ENCODE results near the gene FKRP. TPM values are rescaled to one million over a fixed set of nuclear protein-coding genes. Genes with fewer than 3 reads are reported as not detected.
A peak's percentile ranks its signal among the peaks of the same experiment; 100 is the strongest.
"Not testable (repeated sequence)": the region's sequence is repeated elsewhere in the genome, so short reads cannot be mapped to it uniquely, and the experiment has no call there.

The FKRP gene
- total RNA-seq, 1 experiment from 2014 or later: 10.6 TPM

DNA sequence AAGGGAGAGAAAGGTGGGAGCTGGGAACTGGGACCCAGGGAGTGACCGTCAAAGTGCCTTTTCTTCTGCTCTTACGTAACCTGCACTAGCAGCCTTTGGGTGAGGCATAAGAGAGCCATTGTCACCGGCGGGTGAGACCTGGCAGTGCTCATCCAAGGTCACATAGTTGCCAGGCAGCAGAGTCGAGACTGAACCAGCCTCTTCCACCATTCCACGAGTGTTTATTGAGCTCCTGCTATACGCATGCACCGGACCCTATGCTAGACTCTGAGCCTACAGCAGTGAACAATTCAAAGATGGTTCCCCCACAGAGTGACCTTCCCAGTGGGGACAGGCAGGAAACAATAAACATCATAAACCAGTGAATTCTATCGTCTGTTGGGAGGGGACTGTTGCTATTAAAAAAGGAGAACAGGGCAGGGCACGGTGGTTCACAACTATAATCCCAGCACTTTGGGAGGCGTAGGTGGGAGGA is 19.0 kb downstream of the FKRP start:
- intact Hi-C loops (cut with micrococcal nuclease; ENCODE audit: unreplicated experiment): no loop called here

DNA sequence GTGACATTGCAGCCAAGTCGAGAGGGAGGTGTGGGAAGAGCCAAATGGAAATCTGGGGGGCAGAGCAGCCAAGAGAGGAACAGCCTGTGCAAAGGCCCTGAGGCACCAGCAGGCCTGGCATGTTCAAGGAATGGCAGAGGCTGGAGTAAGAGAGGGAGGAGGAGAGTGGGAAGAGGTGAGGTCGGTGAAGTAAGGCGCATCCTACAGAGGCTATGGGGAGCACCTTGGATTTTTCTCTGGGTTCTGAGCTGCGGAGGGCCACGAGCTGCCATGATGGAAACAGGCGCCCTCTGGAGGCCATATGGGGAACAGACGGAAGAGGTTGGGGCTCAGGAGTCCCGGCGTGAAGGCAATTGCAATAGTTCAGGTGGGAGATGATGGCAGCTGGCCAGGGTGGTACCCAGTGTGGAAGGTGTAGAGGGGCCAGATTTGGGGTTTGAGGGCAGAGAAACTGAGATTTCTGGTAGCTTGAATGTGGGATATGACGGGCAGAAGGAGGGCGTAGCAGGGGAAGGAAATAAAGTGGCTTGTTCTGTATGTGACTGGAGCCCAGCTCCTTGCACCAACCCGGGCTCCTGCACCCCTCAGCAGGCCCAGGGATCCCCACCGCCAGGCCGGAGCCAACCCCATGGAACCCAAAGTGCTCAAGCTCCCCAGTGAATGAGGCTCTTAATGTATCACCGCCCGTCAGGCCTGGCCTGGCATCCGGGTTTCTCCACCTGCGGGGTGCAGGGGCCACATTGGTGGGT is 20.9 kb downstream of the FKRP start:
- POLR2A ChIA-PET (ENCODE audit: unreplicated experiment): interaction anchor here (0.9 kb wide), 1 partner anchor 370 kb away, joined by 5 read pairs; no protein-coding TSS in a partner anchor

More for the DNA sequence above, 19.0 kb downstream of the FKRP start:
- no TSS peak for BruUV-seq (replicated peaks)
- Histone ChIP-seq H3K4me2 (peak overlapping the region; percentile 35; the same call in 1 of the 2 replicates), H4K20me1 (ENCODE audit: insufficient read depth) (no peaks in the 10 kb centered on the region), H3K27me3 (ENCODE audit: insufficient read depth, low read depth) (no peaks in the 10 kb centered on the region), H3K4me3 (no peak overlapping the region), H3K36me3 (ENCODE audit: low read depth) (no peaks in the 10 kb centered on the region), H3F3A (ENCODE audit: insufficient read depth, low read depth) (peaks cover 33% of the 10 kb centered on the region; the same call in 1 of the 2 replicates), H2AFZ (no peak overlapping the region), H3K4me1 (replicated peaks; ENCODE audit: insufficient read depth) (peaks cover 18% of the 10 kb centered on the region), H3K9me2 (ENCODE audit: insufficient read depth) (no peaks in the 10 kb centered on the region), H3K27ac (no peak overlapping the region), H3K79me2 (ENCODE audit: low read depth) (no peaks in the 10 kb centered on the region), H3K9me3 (ENCODE audit: insufficient read depth, low read depth) (no peaks in the 10 kb centered on the region)
- peak in 1 of 2 experiments; percentile 48 for DNase-seq
- CTCF ChIA-PET: interaction anchor here (0.6 to 0.7 kb wide), 4 partner anchors 74 to 488 kb away, joined by 3 to 18 read pairs (median 8); no protein-coding TSS in a partner anchor
- POLR2A ChIA-PET (ENCODE audit: unreplicated experiment): interaction anchor here (0.6 kb wide), 1 partner anchor 64 kb away, joined by 29 read pairs; no protein-coding TSS in a partner anchor
- TF ChIP-seq EZH2 (IDR thresholded peaks at IDR 0.05; ENCODE audit: low read depth): no peak
- TF ChIP-seq, protein P1, sequence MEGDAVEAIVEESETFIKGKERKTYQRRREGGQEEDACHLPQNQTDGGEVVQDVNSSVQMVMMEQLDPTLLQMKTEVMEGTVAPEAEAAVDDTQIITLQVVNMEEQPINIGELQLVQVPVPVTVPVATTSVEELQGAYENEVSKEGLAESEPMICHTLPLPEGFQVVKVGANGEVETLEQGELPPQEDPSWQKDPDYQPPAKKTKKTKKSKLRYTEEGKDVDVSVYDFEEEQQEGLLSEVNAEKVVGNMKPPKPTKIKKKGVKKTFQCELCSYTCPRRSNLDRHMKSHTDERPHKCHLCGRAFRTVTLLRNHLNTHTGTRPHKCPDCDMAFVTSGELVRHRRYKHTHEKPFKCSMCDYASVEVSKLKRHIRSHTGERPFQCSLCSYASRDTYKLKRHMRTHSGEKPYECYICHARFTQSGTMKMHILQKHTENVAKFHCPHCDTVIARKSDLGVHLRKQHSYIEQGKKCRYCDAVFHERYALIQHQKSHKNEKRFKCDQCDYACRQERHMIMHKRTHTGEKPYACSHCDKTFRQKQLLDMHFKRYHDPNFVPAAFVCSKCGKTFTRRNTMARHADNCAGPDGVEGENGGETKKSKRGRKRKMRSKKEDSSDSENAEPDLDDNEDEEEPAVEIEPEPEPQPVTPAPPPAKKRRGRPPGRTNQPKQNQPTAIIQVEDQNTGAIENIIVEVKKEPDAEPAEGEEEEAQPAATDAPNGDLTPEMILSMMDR (conservative IDR thresholded peaks at IDR 0.05): no peak

DNA sequence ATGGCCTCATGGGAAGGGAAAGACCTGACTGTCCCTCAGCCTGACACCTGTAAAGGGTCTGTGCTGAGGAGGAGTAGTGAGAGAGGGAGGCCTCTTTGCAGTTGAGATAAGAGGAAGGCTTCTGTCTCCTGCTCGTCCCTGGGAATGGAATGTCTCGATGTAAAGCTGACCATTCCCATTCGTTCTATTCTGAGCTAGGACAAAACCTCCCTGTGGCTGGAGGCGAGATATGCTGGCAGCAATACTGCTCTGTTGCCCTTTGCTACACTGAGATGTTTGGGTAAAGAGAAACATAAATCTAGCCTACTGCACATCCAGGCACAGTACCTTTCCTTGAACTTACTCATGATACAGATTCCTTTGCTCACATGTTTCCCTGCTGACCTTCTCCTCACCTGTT is 22.9 kb downstream of the FKRP start:
- POLR2A ChIA-PET (ENCODE audit: unreplicated experiment); H3K27ac ChIP-seq; H3K36me3 ChIP-seq (ENCODE audit: low read depth); H3K9me2 ChIP-seq (ENCODE audit: insufficient read depth); H3K4me3 ChIP-seq; DNase-seq; H3K27me3 ChIP-seq (ENCODE audit: insufficient read depth, low read depth); H3K9me3 ChIP-seq (ENCODE audit: insufficient read depth, low read depth); H2AFZ ChIP-seq; CTCF ChIA-PET; H4K20me1 ChIP-seq (ENCODE audit: insufficient read depth); H3K79me2 ChIP-seq (ENCODE audit: low read depth); BruUV-seq (replicated peaks); intact Hi-C loops (cut with micrococcal nuclease; ENCODE audit: unreplicated experiment): not testable (repeated sequence)
- 0 out of 2 replicates have a peak overlapping the region, but pooled peaks have one; percentile 23 for H3K4me2 ChIP-seq
- H3K4me1 ChIP-seq (replicated peaks; ENCODE audit: insufficient read depth): peaks cover 35% of the 10 kb centered on the region
- H3F3A ChIP-seq (ENCODE audit: insufficient read depth, low read depth): peaks cover 65% of the 10 kb centered on the region

More for the DNA sequence above, 20.9 kb downstream of the FKRP start:
- Histone ChIP-seq H3K9me2 (ENCODE audit: insufficient read depth) (no peaks in the 10 kb centered on the region), H3K4me3 (no peak overlapping the region), H3K79me2 (ENCODE audit: low read depth) (no peaks in the 10 kb centered on the region), H3K4me2 (no peak overlapping the region), H3K9me3 (ENCODE audit: insufficient read depth, low read depth) (no peaks in the 10 kb centered on the region), H3K27me3 (ENCODE audit: insufficient read depth, low read depth) (no peaks in the 10 kb centered on the region), H4K20me1 (ENCODE audit: insufficient read depth) (no peaks in the 10 kb centered on the region), H3K36me3 (ENCODE audit: low read depth) (no peaks in the 10 kb centered on the region), H3K4me1 (replicated peaks; ENCODE audit: insufficient read depth) (peaks cover 30% of the 10 kb centered on the region), H3F3A (ENCODE audit: insufficient read depth, low read depth) (peaks cover 47% of the 10 kb centered on the region), H3K27ac (no peak overlapping the region), H2AFZ (no peak overlapping the region)
- intact Hi-C loops (cut with micrococcal nuclease; ENCODE audit: unreplicated experiment): no loop called here
- TF ChIP-seq, protein P1 (conservative IDR thresholded peaks at IDR 0.05): peak; percentile 92
- TF ChIP-seq EZH2 (IDR thresholded peaks at IDR 0.05; ENCODE audit: low read depth): no peak
- peak; percentile 18 to 39 for DNase-seq
- BruUV-seq (replicated peaks): no TSS peak
- CTCF ChIA-PET: interaction anchor here (0.6 to 0.7 kb wide), 4 partner anchors 9 to 382 kb away, joined by 3 to 8 read pairs (median 3); no protein-coding TSS in a partner anchor

Measured in PC-9 (cell line).